PFSK-1 (cell line): ENCODE results near the gene PARD3B.

Experiments
- FOXP2 ChIP-seq: optimal IDR thresholded peaks from 2 replicates; pipeline ENCODE3; 2011; ENCODE audit warnings: borderline replicate concordance, control low read depth, inconsistent platforms; ENCODE audit not compliant: insufficient read depth; ENCODE audit errors: extremely low read length, extremely low read depth
- POLR2AphosphoS5 ChIP-seq: IDR thresholded peaks from 2 replicates; pipeline ENCODE4 v1.6.1; 2012; ENCODE audit warnings: low read depth, mild to moderate bottlenecking, control low read depth, low read length, moderate library complexity
- SIN3A ChIP-seq: IDR thresholded peaks from 2 replicates; pipeline ENCODE4 v1.6.1; 2012; ENCODE audit warnings: mild to moderate bottlenecking, low read length, moderate library complexity, borderline replicate concordance; ENCODE audit not compliant: insufficient read depth
- TAF1 ChIP-seq: IDR thresholded peaks from 2 replicates; pipeline ENCODE4 v1.6.1; 2012; ENCODE audit warnings: low read length, control low read depth, borderline replicate concordance; ENCODE audit not compliant: insufficient read depth
- TF ChIP-seq, protein P1 (sequence below), 2 experiments: IDR thresholded peaks; 2 replicates each; pipeline versions ENCODE4 v1.6.1 to v1.8.0; 2011 to 2012; ENCODE audit warnings: low read depth in 2 of 2, low read length in 2 of 2, control low read depth in 1 of 2, inconsistent platforms in 1 of 2, mild to moderate bottlenecking in 1 of 2, moderate library complexity in 1 of 2; ENCODE audit not compliant: insufficient read depth in 1 of 2

DNA sequence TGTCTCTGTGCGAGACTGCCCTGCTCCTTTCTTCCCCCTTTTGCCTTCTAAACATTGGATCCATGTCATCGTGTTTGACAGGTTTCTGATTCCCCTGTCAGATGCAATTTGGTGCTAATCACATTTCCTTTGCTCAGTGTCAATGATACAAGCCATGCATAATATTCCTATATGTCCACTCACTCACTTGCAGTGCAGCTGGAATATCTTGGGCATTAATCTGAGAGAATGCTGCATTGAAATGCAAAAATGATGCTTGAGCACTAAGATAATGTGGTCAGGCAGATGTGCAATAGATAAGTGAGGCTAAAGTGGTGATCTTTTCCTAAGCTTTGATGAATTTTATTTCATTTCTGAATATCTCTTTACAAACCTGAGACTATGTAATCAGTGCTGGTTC lies 375.5 kb downstream of the PARD3B start:
- TF ChIP-seq, protein P1, sequence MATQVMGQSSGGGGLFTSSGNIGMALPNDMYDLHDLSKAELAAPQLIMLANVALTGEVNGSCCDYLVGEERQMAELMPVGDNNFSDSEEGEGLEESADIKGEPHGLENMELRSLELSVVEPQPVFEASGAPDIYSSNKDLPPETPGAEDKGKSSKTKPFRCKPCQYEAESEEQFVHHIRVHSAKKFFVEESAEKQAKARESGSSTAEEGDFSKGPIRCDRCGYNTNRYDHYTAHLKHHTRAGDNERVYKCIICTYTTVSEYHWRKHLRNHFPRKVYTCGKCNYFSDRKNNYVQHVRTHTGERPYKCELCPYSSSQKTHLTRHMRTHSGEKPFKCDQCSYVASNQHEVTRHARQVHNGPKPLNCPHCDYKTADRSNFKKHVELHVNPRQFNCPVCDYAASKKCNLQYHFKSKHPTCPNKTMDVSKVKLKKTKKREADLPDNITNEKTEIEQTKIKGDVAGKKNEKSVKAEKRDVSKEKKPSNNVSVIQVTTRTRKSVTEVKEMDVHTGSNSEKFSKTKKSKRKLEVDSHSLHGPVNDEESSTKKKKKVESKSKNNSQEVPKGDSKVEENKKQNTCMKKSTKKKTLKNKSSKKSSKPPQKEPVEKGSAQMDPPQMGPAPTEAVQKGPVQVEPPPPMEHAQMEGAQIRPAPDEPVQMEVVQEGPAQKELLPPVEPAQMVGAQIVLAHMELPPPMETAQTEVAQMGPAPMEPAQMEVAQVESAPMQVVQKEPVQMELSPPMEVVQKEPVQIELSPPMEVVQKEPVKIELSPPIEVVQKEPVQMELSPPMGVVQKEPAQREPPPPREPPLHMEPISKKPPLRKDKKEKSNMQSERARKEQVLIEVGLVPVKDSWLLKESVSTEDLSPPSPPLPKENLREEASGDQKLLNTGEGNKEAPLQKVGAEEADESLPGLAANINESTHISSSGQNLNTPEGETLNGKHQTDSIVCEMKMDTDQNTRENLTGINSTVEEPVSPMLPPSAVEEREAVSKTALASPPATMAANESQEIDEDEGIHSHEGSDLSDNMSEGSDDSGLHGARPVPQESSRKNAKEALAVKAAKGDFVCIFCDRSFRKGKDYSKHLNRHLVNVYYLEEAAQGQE (IDR thresholded peaks at IDR 0.05; ENCODE audit: insufficient read depth in 1 of 2, low read depth in 2 of 2, low read length in 2 of 2) = no peak
- TF ChIP-seq POLR2AphosphoS5 (no peak), FOXP2 (no peak), TAF1 (no peak), SIN3A (no peak)
